ENCODE measurements around the gene PDILT.

Gene PDILT

GRCh38 chr16:20380782-20381181 is 23.8 kb downstream of the PDILT start:
- TF ChIP-seq NFIC (IDR thresholded peaks at IDR 0.05) (0 out of 2 replicates have a peak, but pooled peaks have one; percentile 24), USF1 (IDR thresholded peaks at IDR 0.05) (no peak)

GRCh38 chr16:20377181-20377580 is 27.4 kb downstream of the PDILT start:
- TF ChIP-seq RAD21 (IDR thresholded peaks at IDR 0.05; ENCODE audit: low read depth) (no peak), CEBPB (IDR thresholded peaks at IDR 0.05) (no peak), TCF12 (IDR thresholded peaks at IDR 0.05; ENCODE audit: low read depth) (no peak), NFIC (IDR thresholded peaks at IDR 0.05) (no peak), USF1 (IDR thresholded peaks at IDR 0.05) (no peak), TEAD4 (IDR thresholded peaks at IDR 0.05) (no peak), EGR1 (IDR thresholded peaks at IDR 0.05) (no peak), REST (IDR thresholded peaks at IDR 0.05; ENCODE audit: low read depth) (no peak), MAX (IDR thresholded peaks at IDR 0.05) (no peak), YY1 (IDR thresholded peaks at IDR 0.05; ENCODE audit: low read depth) (no peak), FOXM1 (IDR thresholded peaks at IDR 0.05; ENCODE audit: borderline replicate concordance, low read depth) (no peak), EP300 (IDR thresholded peaks at IDR 0.05; ENCODE audit: borderline replicate concordance) (no peak), ZBTB7A (IDR thresholded peaks at IDR 0.05; ENCODE audit: low read depth) (no peak), CREB1 (IDR thresholded peaks at IDR 0.05; ENCODE audit: low read depth) (no peak), TAF1 (IDR thresholded peaks at IDR 0.05; ENCODE audit: low read depth) (no peak)

- no peak for TF ChIP-seq YY1 (IDR thresholded peaks at IDR 0.05; ENCODE audit: low read depth)
- no peak for TF ChIP-seq EP300 (IDR thresholded peaks at IDR 0.05; ENCODE audit: borderline replicate concordance)
- TF ChIP-seq MAX (IDR thresholded peaks at IDR 0.05): no peak
- TF ChIP-seq EGR1 (IDR thresholded peaks at IDR 0.05): no peak
- no peak for TF ChIP-seq USF1 (IDR thresholded peaks at IDR 0.05)
- no peak for TF ChIP-seq TEAD4 (IDR thresholded peaks at IDR 0.05)
- TF ChIP-seq RAD21 (IDR thresholded peaks at IDR 0.05; ENCODE audit: low read depth): no peak
- TF ChIP-seq NFIC (IDR thresholded peaks at IDR 0.05): no peak
- no peak for TF ChIP-seq ZBTB7A (IDR thresholded peaks at IDR 0.05; ENCODE audit: low read depth)
- TF ChIP-seq TAF1 (IDR thresholded peaks at IDR 0.05; ENCODE audit: low read depth): no peak
- no peak for TF ChIP-seq CEBPB (IDR thresholded peaks at IDR 0.05)
- no peak for TF ChIP-seq REST (IDR thresholded peaks at IDR 0.05; ENCODE audit: low read depth)
- TF ChIP-seq FOXM1 (IDR thresholded peaks at IDR 0.05; ENCODE audit: borderline replicate concordance, low read depth): no peak
Measured at GRCh38 chr16:20372701-20373100, 31.8 kb downstream of the PDILT start.

- TF ChIP-seq USF1 (IDR thresholded peaks at IDR 0.05): no peak
Measured at GRCh38 chr16:20369452-20370054, 35.0 kb downstream of the PDILT start.

- TF ChIP-seq TAF1 (IDR thresholded peaks at IDR 0.05; ENCODE audit: low read depth) (no peak), TCF12 (IDR thresholded peaks at IDR 0.05; ENCODE audit: low read depth) (no peak), CEBPB (IDR thresholded peaks at IDR 0.05) (no peak), ZBTB7A (IDR thresholded peaks at IDR 0.05; ENCODE audit: low read depth) (no peak), CREB1 (IDR thresholded peaks at IDR 0.05; ENCODE audit: low read depth) (no peak), REST (IDR thresholded peaks at IDR 0.05; ENCODE audit: low read depth) (no peak), MAX (IDR thresholded peaks at IDR 0.05) (no peak), USF1 (IDR thresholded peaks at IDR 0.05) (no peak), FOXM1 (IDR thresholded peaks at IDR 0.05; ENCODE audit: borderline replicate concordance, low read depth) (no peak), EP300 (IDR thresholded peaks at IDR 0.05; ENCODE audit: borderline replicate concordance) (no peak), YY1 (IDR thresholded peaks at IDR 0.05; ENCODE audit: low read depth) (no peak), RAD21 (IDR thresholded peaks at IDR 0.05; ENCODE audit: low read depth) (no peak), TEAD4 (IDR thresholded peaks at IDR 0.05) (no peak), NFIC (IDR thresholded peaks at IDR 0.05) (no peak), EGR1 (IDR thresholded peaks at IDR 0.05) (no peak)
Measured at GRCh38 chr16:20364051-20364450, 40.5 kb downstream of the PDILT start.
